ENCODE data around the gene GNA15.

GRCh38 chr19:3140667-3141038 lies 4.8 kb downstream of the GNA15 start:
- TF ChIP-seq POLR2A (IDR thresholded peaks at IDR 0.05; ENCODE audit: low read length) (no peak), GATA1 (IDR thresholded peaks at IDR 0.05; ENCODE audit: low read depth, low read length) (no peak)

All from erythroblast (primary cell).